HuH-7 (cell line): ENCODE measurements around the gene RAB36.

Source experiments
- DNase-seq: peaks from one replicate; pipeline ENCODE4 v3.0.0; 2011; ENCODE audit warnings: low spot score

RAB36 gene

DNA sequence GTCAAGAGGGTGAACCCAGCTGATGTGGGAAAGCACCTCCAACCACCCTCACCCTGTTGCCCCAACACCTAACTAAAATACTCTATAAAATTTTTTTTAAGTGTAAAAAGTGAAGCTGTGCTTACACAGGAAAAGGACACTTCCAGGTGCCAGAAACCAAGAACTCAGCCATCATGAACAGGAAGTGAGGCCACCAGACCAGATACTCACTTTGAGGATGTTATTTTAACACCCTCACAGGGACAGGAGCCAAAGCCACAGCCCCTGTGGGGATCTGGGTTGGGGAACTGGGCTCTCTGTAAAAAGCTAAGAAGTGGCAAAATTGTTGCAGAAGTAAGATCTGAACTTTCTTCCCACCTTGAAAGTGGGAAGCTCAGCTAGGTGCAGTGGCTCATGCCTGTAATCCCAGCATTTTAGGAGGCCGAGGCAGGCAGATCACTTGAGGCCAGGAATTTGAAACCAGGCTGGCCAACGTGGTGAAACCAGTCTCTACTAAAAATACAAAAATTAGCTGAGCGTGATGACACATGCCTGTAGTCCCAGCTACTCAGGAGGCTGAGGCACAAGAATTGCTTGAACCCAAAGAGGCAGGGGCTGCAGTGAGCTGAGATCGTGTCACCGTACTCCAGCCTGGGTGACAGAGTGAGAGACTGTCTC, 7.2 kb upstream of the RAB36 start:
- no peak for DNase-seq

DNA sequence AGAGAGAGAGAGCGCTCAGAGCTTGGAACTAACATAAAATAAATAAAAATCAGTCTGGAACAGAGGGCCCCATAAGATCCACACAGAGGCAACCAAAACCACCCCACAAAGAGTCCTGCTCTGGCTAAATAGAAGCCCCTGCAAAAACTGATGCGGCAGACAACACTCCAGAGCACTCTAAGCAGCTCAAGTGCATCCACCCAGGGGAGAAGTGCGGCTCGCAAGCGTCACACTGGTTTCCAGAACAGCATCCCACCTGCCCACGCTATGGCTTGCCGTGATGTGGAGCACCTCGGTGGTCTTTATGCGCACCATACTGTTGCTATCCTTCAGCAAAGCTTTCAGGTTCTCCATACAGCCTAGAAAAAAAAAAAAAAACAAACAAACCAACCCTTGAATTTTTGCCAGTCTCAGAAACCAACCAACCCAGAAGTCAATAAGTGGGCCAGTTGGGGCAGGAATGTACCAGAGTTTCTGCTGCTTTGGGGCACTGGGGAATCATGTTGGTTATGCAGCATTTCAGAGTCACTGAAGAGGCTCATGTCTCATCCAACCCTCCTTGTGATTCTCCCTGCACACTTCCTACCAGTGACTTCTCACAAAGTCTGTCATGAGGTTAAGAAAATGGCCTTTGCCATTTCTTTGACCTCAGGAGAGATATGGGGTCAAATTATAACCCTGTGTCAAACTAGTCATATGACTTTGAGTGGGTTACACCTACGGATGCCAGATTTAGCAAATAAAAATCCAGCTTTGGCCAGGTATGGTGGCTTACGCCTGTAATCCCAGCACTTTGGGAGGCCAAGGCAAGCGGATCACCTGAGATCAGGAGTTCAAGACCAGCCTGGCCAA, 6.5 kb upstream of the RAB36 start:
- DNase-seq: no peak

DNA sequence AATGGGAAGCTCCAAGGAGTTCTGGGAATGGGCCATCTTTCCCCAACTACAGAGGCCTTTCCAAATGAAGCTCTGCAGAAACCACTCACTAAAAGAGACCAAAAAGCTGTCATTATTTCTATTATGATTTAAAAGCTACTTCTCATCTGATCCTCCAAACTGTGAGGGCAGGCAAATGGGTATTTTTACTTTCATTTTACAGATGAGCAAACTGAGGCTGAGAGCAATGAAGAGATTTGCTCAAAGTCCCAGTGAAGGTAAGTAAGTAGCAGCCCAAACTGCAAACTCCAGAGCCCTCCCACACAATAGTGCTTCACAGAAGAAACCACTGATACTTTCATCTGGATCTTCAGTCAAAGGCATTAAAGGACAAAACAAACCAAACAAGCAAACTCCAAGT, 4.9 kb upstream of the RAB36 start:
- DNase-seq: no peak

DNA sequence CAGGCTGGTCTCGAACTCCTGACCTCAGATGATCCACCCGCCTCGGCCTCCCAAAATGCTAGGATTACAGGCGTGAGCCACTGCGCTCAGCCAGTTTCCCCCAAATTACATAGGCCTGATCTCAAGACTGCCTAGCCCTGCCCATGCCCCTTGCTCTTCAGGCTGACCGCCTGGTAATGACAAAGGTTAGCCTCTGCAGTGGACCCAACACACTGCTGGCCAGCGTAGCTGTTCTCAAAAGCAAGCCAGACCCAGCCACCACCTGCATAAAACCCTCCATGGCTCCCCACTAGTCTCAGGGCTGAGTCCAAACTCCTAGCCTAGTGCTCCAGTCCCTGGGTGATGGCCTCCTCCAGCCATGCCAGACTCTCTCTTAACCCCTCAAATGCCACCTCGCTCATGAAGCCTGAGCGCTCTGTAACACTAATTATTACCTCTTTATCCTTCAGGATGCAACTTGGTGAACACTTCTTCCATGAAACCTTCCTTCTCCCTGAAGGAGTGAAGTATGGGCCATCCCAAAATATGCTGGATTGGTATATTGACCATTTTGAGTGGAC, 2.7 kb upstream of the RAB36 start:
- DNase-seq: no peak

DNA sequence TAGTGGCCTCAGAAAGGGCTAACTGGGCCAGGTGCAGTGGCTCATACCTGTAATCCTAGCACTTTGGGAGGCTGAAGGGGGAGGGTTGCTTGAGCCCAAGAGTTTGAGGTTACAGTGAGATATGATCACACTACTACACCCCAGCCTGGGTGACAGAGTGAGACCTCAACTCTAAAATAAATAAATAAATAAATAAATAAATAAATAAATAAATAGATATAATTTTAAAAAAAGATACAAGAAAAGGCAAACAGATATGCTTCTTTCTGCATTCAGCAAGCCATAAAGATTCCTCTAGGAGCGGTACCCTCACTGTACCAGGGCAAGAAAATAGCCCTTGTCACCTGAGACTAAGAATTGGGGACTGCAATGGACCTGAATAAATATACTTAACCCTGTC, 2.2 kb upstream of the RAB36 start:
- no peak for DNase-seq

DNA sequence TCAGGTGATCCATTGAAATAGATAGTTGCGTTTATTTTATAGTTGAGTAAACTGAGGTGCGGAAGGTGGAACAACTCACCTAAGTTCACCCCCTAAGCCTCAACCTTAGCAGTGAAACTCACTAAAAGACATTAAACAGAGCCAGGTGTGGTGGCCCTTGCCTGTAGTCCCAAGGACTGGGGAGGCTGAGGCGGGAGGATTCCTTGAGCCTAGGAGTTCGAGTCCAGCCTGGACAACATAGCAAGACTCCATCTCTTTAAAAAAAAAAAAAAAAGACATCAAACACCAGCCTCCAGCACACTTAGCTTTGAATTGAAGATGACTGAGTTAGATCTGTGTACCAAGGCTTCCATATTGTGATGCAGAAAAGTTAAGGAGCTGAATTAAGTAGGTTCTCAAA, 845 bp upstream of the RAB36 start:
- no peak for DNase-seq

DNA sequence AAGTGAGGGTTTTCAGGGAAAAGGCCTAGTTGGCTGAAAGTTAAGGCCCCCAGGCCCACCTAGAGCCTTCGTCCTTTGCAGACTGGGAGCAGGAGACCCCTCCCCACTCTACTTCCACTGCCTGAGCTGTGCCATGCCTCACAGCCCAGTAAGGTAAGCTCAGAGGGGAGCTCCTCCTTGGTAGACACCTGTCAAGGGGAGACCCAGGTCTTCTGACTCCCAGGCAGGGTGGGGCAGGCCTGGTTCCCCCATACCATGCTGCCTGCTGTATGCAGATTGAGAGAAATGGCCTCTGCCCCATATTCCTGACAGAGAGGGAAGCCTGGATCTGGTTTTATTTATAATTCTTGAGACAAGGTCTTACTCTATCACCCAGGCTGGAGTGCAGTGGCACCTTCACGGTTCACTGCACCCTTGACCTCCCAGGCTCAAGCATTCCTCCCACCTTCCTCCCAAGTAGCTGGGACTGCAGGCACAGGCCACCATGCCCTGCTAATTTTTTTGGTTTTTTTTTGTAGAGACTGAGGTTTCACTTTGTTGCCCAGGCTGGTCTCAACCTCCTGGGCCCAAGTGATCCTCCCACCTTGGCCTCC, 697 bp downstream of the RAB36 start:
- DNase-seq: no peak

DNA sequence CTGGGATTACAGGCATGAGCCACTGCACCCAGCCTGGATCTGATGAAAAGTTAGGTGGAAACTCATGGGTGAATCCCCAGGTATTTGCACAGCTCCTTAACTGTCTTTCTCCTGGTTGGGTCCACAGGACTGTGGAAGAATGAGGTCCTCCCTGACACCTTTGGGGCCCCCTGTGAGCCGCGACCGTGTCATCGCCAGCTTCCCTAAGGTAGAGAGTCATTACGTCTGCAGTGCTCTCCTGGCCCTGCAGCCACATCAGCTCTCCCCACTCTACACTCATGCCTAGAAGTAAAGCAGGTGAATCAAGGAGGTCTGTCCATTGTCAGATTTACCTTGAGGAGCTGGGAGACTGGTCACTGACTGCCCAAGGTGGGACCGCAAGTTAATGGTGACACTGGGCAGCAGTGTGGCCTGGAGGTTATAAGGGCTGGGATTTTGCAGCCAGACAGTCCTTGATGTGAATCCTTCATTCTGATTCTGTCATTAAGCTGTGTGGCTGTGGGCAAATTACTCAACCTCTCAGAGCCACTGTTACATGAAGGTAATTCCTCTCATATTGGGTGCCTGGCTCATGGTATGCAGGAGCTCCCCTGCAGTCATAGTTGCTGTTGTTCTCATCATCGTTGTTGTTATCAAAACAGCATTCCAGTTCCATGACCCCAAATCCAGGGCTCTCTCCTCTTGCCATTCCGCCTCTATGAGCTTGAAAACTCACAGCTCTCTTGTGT, 1.4 kb downstream of the RAB36 start:
- no peak for DNase-seq

DNA sequence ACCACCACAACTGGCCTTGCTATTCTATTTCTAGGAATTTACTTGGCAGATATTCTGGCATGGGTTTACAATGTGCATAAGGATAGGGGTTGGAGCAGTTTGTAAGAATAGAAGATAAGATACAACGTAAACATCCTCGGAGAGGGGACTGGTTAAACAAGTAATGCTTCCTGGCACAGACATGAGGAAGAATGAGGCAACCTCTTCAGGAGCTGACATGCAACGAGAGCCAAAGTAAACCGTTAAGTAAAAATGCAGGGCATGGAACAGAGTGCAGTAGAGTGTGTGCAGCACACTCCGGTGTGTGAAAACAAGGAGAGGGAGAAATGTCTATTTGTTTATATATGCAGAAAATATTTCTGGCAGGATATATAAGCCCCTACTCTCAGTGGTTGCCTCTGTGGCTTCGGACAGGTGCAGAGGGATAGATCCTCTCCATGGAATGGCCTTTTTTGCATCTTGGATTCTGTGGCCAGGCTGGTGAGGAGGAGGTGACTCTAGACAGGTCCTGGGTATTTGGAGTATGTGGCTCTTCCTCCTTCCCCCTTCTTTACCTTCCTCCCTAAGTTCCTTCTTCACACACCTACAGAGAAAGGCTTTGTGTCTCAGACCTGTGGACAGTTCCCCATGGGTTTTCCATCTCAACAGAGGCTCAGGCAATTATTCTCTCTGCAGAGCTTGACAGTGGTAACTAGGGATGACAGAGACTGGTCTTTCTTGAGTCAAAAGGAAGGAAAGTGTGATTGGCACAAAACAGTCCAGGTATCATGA, 2.5 kb downstream of the RAB36 start:
- no peak for DNase-seq

DNA sequence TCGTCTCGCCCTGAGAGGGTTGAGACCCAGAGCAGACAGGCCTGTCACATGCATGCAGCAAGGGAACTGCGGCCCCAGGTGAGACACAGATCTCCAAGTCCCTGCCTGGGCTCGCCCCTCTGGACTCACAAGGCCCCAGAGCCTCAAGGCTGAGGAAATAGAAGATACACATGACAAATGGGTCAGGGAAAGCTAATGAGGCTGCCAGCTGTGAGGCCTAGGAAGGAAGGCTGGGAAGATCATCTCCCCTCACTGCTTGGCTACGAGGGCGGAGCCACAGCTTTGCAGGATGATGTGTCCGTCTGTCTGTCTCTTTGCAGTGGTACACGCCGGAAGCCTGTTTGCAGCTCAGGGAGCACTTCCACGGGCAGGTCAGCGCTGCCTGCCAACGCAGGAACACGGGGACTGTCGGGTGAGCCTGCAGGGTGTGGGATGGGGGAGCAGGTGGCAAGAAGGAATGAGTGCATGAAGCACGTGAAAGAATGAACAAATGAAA, 4.5 kb downstream of the RAB36 start:
- no peak for DNase-seq

DNA sequence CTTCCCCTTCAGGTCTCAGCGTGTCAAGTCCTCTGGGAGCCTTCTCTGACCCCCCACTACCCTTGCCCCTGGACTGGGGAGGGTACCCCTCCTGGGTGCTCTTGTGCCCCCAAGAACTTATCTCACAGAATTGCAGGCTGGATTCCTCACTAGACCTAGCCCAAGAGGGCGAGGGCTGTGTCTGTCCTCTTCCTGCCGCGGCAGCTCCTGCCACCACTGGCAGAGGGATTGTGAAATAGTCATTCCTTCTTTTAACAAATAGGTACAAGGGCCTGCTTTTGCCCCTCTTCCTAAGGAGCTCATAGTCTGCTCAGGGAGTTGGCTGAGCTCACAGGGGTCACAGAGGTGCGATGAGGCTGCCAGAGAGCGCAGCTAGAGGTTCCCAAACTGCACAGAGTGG, 5.5 kb downstream of the RAB36 start:
- DNase-seq: no peak

DNA sequence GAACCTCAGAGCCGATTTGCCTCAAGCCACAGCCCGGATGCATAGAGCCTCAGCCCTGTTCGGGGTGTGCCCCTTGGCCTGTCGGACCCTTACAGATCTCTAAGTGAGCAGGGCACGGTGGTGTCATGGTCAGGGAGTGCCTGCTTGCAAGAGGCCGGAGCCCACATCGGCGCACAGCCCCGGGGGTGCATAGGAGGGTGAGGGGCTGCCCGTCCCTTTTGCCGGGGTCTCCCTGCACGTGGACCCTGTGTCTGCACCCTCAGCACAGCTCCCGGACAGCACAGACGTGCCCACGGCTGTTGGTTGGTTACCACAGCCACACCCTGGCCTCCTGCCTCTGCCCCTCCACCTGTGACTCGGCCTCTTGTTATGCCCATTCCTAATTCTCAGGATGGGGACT, 6.5 kb downstream of the RAB36 start:
- DNase-seq: no peak

DNA sequence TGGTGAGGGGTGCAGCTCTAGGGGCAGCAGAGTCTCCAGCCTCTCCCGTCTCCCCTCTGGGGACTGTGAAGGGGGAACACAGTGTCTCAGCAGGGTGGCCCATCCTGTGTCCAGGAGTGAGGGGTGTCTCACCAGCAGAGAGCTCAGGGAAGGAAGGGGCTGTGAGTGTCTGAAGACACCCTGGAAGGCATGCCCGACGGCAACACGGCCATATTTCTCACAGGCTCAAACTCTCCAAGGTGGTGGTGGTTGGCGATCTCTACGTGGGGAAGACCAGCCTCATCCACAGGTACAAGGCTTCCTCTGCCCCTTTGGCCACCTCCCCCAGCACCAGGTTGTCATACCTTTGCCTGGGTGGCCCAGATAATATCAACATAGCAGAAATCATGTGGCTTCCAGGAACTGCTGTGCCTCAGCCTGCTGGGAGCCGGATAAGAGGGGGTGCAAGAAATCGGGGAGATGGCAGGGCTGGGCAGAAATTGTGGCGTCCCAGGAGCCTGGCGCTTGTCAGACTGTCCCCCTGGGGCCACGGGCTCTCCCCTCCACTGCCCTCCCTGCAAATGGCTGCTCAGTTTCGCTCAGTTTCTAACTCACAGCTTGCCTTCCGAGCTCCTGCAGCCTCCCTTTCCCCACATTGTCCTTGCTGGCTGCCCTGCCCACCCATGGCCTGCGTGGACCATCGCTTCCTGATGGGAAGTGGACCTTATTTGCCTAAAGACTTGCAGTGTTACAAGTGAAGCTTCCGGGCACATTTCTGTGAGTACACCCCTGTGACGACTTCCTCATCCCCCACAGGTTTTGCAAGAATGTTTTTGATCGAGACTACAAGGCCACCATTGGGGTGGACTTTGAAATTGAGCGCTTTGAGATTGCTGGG, 7.2 kb downstream of the RAB36 start:
- DNase-seq: no peak

DNA sequence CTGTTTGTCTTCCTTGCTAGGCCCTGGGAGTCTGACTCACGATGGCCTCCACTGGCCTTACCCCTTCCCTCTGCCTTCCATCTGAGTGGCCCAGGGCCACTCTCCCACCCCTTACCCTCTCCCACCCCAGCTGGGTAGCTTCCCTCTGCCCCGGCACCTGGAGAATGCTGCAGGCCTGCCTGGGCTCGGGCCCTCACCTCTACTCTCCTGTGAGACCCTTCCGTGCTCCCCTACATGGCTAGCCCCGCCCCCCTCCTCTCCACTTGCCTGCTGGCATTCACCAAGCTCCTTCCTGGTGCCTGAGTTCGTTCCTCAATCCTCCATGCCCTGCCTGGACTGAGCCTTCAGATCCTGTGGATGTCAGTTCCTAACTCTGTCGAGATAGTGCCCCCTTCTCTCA, 8.7 kb downstream of the RAB36 start:
- no peak for DNase-seq

DNA sequence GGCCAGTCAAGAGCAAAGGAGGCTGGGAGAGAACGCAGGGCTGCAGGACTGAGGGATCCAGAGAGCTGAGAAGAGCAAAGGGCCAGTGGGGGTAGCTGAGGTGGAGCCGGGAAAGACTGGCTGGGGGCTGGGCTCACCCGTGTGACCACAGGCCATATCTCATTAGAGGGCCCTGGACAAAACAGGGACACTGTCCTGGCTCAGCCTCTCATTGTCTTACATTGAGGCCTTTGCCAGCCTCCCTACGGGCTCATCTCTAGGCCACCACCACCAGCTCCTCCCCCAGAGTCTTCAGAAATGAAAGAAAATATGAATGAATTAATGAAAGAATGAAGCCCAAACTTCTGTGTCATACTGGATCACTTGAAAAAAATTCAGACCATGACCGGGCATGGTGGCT, 9.2 kb downstream of the RAB36 start:
- no peak for DNase-seq

DNA sequence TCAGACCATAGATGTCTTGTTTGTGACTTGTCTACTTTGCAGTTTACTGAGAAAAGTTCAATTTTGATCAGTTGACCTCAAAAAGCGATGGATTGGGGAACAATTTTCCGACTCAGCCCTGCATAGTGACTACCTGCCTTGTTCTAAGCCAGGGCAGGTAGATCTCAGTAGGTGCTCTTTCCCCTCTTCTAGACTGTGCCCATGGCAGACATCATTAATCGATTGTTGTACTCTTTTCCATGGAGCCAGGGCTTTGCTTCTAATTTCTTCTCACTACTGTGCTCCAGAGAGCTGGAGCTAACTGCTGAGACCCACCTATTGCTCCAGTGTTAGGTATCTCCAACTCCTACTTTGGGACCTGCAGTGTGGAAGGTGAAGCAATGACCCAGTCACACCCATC, 9.9 kb downstream of the RAB36 start:
- DNase-seq: no peak

DNA sequence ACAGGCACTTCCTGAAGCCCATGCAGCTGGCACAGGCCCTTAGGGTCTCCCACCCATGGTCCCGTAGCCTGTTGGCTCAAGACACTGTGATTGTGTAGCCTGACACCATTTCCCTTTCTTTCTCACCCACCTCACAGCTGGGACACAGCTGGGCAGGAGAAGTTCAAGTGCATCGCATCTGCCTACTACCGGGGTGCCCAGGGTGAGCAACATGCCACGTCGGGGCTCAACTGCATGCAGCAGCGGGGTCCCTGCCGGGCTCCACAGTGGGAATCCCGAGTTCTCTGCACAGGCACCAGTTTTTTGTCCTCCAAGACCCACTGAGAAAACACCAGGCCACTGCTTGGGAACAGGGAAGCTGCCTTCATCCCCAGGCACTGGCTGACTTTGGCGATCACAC, 10.6 kb downstream of the RAB36 start:
- no peak for DNase-seq

DNA sequence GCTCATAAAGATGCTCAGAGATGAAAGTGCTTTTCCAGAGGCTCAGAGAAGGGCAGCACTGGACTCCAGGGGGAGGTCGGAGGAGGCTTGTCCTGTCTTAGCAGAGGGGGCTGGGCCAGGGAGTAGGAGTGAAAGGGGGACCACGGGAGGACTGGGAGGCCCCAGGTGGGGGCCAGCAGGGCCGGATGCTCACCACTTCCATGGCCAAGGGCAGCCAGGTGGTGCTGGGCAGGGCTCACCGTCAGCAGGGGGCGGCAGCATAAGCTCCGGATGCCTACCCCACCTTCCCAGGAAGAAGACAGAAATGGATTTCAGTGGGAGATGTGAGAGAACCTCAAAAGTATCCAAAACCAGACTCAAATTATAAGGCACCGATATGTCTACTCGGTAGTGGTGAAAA, 11.0 kb downstream of the RAB36 start:
- DNase-seq: no peak

DNA sequence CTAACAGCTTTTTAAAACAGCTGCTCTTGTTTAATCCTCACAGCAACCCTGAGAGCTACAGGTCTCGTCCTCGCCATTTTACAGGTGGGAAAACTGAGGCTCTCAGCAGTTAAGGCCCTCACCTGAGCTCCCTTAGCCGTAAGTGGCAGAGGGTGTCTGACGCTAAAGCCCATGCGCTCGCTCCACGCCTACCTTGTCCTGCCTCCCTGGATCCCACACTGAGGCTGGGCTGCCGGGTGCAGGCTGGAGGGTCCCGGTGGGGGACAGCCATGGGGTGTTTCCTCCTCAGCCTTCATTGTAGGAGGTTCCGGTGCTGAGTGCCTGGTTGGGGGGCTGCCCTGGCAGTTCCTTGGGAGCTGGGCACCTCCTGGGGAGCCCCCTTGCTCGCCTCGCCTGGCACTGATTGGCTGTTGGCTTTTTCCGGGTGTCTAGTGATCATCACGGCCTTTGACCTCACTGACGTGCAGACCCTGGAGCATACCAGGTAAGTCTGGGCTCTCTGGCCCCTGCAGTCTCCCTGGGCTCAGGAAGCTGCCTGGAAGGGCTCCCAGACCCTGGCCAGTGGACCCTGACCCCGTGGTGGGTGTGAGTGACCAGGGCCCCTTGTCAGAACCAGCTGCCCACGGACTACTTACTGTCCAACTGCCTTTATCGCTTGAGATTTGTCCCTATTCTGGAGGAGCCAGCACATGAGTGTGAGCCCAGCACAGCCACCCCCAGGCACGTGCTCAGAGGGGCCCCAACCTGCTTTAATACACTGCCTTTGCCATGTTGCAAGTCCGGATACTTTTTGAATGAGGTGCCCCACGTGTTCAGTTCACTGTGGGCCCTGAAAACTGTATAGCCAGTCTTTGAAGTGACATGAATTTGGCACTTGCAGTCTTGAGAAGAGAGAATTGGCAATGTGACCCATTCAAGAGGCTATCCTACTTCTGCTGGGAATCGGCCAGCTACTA, 12.6 kb downstream of the RAB36 start:
- no peak for DNase-seq
